Raji (cell line): ENCODE data around the gene DIRAS1.

ENCODE experiments used
- POLR2A ChIP-seq: IDR thresholded peaks from 2 replicates; pipeline ENCODE4 v1.6.1; 2011; ENCODE audit warnings: low read depth, low read length, control low read depth; ENCODE audit not compliant: insufficient read depth

Gene DIRAS1

DNA sequence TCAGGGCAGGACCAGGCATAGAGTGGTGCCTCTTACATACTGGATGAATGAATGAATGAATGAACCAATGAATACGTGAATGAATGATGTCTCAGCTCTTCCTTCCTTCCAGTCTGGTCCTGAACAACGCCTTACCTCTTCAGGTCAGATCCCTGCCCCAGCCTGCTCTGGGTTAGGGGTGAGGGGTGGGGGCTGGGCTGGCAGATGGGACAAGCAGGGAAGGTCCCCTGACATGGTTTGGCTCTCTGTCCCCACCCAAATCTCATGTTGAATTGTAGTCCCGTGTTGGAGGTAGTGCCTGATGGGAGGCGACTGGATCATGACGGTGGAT lies 9.3 kb downstream of the DIRAS1 start:
- TF ChIP-seq POLR2A = no peak

DNA sequence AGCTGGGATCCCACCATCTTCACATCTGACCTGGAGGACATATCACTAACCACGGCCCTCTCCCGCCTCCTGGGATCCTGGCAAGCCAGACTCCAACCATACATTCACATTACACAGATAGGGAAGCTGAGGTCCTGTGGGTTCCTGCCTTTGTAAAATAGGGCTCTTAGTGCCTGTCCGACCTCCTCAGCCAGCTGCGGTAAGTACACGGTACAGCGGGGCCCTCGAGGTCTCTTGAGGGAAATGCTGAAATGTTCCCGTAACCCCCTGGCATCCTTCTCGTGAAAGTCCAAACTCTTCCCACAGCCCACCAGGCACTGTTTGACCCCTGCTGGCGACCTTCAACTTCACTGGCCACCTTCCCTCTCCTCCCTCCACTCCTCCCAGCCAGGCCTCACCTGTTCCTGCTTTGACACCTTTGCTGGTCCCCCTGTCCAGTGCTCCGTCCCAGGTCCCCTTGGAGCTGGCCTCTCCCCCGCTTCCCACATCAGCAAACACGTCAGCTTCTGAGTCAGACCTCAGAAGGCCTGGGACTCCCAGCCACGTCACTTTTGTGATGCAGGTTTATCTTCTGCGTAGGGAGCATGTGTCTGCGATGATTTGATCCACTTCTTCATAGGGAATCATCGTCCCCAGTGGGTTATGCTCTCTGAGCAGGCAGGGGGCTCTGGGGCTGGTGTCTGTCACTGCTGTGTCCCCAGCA lies 9.8 kb downstream of the DIRAS1 start:
- no peak for TF ChIP-seq POLR2A

DNA sequence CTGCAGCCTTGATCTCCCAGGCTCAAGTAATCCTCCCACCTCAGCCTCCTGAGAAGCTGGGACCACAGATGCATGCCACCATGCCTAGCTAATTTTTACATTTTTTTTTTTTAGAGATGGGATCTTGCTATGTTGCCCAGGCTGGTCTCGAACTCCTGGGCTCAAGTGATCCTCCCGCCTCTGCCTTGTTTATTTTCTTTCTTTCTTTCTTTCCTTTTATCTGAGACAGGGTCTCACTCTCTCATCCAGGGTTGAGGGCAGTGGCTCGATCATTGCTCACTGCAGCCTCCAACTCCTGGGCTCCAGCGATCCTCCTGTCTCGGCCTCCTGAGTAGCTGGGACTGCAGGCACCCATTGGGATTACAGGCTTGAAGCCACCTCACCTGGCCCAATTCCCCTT lies 14.9 kb downstream of the DIRAS1 start:
- no peak for TF ChIP-seq POLR2A

DNA sequence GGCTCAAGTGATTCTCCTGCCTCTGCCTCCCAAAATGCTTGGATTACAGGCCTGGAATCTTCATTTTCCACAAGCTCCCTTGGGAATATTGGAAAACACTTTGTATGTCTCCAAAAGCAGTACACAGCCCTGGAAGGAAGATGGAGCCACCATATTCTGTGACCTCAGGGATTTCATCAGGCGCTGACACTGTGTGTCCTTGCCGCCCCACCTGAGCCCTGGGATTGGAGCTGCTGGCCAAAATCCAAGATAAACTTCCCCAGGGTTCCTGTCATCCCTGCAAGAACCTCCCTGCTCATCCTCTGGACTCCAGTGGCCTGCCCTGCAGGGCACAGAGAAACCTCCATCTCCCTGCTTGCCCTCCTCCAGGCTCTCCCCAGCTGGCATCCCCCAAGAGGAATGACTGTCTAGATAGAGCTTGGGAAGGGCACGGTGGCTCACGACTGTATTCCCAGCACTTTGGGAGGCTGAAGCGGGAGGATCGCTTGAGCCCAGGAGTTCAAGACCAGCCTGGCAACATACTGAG lies 17.4 kb downstream of the DIRAS1 start:
- TF ChIP-seq POLR2A = no peak

DNA sequence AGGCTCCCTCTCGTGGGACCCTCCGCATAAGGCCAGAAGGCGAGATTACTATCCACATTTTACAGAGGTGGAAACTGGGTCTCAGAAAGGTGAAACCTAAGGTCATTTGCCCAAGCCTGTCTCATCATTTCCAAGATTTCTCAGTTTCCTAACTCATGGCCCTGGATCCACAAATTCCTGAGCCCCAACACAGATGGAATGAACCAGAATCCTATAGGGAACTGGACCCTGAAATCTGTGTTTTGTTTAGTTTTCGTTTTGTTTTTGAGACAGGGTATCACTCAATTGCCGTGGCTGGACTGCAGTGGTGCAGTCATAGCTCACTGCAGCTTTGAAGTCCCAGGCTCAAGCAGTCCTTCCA lies 18.1 kb downstream of the DIRAS1 start:
- no peak for TF ChIP-seq POLR2A

DNA sequence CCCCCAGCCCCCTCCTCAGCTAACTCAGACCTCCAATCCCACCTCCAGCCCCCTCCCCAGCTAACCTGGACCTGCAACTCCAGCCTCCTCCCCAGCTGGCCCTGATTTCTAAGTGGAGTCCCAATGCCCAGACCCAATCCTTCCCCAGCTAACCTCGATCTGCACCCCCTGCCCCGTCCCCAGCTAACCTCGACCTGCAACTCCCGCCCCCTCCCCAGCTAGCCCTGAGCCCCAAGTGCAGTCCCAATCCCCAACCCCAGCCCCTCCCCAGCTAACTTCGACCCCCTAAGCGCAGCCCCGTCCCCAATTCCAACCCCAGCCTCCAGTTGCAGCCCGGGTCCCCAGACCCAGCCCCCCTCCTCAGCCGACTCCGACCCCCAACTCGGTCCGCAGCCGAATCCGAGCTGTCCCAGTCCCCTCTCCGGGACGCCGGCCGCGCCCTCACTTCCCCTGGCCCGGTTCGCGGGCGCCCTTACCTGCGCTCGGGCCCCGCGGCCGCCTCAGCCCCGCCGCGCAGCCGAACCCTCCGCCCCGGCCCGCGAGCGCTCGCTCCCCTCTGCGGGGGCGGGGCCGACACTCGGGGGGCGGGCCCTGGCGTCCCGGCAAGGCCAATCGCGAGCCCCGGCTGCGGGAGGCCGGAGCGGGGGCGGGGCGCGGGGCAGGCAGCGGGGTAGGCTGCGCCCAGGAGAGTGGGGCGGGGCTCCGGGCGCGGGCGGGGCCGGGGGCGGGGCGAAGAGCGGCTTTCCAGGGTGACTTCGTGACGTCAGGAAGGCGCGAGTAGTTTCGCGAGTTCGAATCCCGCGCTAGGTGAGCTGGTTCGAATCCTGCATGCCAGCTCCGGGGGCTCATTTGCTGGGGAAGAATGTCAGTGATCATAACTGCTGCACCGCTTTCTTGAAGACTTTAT lies 18.7 kb downstream of the DIRAS1 start, which contains the start of gene GNG7:
Gene GNG7 (minus strand): TSS at position 525 of the 907 bp plus-strand sequence. CDS start 182,006 bp downstream, outside the sequence.
- peak; percentile 72 for TF ChIP-seq POLR2A

DNA sequence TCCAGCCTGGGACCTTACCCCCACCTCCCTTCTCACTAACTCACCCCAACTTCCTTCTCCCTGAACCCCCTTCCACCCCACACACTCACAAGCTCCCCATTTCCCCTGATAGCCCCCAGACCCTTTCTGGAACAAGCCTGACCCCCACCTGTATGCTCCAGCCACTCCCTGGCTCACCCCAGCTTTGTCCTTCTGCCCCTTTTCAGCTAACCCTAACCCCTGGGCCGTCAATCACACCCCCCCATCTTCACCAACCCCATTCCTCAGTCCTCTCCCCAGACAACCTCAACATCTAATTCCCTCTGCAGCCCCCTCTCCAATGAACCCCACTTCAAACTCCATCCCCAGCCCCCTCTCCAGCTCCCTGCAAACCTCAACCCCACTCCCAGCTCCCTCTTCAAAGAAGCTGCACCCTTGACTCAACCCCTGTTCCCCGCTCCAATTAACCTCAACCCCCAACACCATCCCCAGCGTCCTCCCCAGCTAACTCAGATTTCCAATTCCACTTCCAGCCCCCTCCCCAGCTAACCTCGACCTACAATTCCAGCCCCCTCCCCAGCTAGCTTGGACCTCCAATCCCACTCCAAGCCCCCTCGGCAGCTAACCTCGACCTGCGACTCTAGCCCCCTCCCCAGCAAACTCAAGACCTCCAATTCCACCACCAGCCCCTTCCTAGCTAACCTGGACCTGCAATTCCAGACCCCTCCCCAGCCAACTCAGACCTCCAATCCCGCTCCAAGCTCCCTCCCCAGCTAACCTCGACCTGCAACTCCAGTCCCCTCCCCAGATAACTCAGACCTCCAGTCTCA lies 19.6 kb downstream of the DIRAS1 start:
- TF ChIP-seq POLR2A = no peak

DNA sequence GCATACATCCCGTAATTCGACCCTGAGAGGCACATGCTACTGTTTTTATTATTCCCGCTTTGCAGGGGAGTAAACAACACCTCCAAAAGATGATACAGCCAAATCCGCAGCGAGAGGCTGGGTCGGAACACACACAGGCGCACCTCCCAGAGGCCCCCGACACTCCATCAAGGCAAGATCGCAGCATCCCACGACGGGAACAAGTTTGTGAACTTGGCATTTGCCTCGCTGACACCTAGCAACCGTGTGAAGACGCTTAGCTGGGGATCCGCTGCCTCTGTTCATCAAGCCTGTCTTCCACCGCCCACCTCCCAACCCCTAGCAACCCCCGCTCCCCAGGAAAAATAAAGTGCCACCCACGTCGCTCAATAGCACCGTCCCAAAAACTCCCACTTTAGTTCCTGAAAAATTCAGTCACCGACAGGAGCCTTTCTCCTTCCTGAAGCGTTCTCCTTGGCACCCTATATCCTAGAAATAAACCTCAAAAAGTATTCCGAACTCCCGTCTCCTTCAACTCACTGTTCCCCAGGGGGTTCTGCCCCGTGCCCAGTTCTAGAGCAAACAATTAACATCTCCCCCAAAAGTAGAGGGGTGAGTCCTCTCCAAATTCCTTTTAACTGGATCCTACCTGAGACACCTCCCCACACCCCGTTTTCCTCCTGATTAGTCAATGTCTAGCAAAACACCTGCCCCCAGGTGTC lies 20.4 kb downstream of the DIRAS1 start:
- TF ChIP-seq POLR2A = no peak

DNA sequence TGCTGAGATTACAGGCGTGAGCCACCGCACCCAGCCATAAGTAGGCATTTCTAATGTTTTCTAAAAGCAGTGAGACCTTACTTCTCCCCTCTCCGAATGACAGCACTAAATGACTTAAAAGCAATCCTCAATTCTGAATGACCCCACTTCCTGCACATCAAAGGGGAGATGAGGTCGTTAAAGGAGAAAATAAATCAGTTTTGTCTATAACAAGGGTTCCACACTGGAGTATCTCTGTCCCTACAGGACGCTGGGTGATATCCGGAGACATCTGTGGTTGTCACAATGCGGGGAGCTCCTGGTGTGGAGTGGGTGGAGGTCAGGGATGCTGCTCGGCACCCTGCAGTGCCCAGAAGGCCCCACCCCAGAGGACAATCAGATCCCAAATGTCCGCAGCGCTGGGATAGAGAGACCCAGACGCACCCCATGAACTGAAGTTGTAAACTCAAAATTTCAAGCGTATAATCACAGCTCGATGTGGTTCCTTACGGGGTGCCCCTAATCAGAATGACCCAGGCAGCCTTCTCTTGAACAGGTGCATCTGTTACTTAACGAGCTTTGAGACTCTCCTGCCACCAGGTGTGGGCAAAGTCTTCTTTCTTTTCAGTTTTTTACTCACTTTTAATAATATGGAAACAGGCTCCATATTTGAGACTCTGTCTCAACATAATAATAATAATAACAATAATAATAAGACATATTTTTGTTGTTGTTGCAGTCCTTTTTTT lies 21.6 kb downstream of the DIRAS1 start:
- no peak for TF ChIP-seq POLR2A

DNA sequence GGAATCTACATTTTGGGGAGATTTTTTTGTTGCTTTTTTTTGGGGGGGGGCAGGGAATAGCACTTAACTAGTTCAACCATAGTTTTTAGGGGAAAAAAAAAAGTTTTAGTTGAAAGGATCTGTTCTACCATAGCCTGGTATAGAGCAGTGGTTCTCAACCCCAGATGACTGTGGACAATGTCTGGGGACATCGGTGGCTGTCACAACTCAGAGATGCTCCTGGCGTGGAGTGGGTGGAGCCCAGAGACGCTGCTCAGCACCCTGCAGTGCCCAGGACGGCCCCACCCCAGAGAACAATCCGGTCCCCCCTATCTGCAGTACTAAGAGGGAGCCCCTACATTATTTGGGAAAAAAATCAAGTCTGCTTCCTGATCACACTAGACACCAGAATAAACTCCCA lies 27.0 kb downstream of the DIRAS1 start:
- TF ChIP-seq POLR2A = no peak

DNA sequence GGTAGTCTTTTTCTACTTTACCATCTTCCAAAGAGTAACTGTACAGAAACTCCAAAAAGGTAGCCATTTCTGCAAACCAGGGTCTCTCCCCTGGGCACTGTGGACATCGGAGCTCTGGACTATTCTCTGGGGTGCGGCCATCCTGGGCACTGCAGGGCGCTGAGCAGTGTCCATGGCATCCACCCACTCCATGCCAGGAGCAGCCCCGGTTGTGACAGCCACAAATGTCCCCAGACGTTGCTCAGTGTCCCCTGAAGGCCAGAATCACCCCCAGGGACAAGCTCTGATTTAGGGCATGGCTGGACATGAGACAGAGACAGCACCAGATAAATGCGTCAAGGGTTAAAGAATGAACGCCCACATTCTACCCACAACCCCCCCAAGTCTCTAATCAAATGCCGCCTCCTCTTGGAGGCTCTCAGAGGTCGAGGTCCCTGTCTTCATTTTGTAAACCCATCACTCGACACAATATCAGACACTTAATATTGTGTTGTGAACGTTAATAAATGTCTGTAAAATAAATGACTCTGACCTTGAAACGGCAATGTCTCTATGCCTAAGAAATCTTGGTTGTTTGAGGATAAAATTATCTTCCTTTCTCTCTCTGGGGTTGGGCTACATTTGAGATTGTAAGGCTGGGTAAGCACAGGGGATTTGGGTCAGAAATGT lies 27.5 kb downstream of the DIRAS1 start:
- no peak for TF ChIP-seq POLR2A

DNA sequence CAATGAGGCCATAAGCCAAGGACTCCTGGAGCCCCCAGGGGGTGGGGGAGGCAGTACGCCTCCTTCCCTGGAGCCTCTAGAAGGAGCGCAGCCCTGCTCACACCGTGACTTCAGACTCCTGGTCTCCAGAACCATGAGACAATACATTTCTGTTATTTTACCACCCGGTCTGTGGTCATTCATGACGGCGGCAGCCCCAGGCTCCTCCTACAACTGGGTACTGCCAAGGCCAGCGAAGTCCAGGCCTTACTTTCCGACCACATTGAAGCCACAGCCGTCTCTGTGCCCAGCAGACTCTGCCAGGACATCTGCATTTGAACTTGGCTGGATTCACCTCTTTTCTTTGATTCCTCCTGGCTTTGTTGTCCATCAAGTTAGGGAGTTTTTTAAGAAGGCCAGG lies 29.2 kb downstream of the DIRAS1 start:
- no peak for TF ChIP-seq POLR2A

DNA sequence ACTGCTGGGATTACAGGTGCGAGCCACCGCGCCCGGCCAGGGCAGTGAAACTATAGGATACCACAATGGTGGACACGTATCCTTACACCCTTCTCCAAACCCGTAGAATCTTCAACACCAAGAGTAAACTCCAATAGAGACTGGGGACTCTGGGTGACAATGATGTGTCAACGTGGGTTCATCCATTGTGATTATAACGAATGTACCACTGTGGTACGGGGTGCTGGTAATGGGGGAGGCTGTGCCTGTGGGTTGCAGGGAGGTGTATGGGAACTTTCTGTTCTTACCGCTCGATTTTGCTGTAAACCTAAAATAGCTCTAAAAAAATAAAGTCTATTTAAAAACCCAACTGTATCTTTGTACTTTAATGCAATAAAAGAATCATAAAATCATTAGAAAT lies 30.3 kb downstream of the DIRAS1 start:
- TF ChIP-seq POLR2A = no peak

DNA sequence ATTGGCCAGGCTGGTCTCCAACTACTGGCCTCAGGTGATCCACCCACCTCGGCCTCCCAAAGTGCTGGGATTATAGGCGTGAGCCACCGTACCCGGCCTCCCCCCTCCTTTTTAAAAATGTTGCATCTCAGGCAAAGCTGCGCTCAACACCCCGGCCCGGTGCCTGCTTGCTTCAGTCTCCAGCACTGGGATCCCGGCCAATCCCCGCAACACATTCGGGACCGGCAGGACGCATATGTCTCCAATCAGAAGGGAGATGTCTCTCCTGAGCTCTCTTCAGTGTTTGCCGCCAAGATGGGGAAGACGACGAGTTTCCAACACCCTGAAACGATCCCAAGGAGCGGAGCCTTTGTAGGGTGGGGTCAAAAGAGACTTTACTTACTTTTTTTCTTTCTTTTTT lies 34.8 kb downstream of the DIRAS1 start:
- TF ChIP-seq POLR2A = no peak
